GM18511 (cell line): ENCODE data around the gene ARF3.
"Not testable (repeated sequence)": the region's sequence is repeated elsewhere in the genome, so short reads cannot be mapped to it uniquely, and the experiment has no call there.

ENCODE experiments used
- ATAC-seq: cut with Tn5 transposase; IDR thresholded peaks from one replicate; pipeline ENCODE4 v1.9.1; 2021; ENCODE audit warnings: mild to moderate bottlenecking, moderate library complexity; ENCODE audit not compliant: unreplicated experiment

ARF3 gene

GRCh38 chr12:48932878-48933277 lies 24.4 kb downstream of the ARF3 start:
- no peak for ATAC-seq

GRCh38 chr12:48930475-48930874 lies 26.8 kb downstream of the ARF3 start:
- ATAC-seq, result no peak

- ATAC-seq, result no peak
These were observed 27.7 kb downstream of the ARF3 start for GRCh38 chr12:48929551-48929950.

GRCh38 chr12:48927261-48927660 lies 30.0 kb downstream of the ARF3 start:
- ATAC-seq, result no peak

- peak; percentile 85 for ATAC-seq
These were observed 31.8 kb downstream of the ARF3 start, which contains the start of gene FKBP11 for GRCh38 chr12:48925304-48926011. TSS of gene FKBP11 (minus strand) at chr12:48925492. CDS start at chr12:48925428, 64 bp downstream.

GRCh38 chr12:48924617-48925303 lies 32.5 kb downstream of the ARF3 start:
- peak; percentile 87 for ATAC-seq

GRCh38 chr12:48923117-48923516 lies 34.2 kb downstream of the ARF3 start:
- ATAC-seq, result no peak

GRCh38 chr12:48917857-48918537 lies 39.3 kb downstream of the ARF3 start:
- ATAC-seq, result no peak

- no peak for ATAC-seq
These were observed 47.1 kb downstream of the ARF3 start for GRCh38 chr12:48910196-48910595.

- ATAC-seq, result not testable (repeated sequence)
These were observed 47.6 kb downstream of the ARF3 start for GRCh38 chr12:48909698-48910097.

GRCh38 chr12:48907245-48907644 lies 50.0 kb downstream of the ARF3 start:
- no peak for ATAC-seq

- ATAC-seq, result peak; percentile 84
These were observed 53.3 kb downstream of the ARF3 start for GRCh38 chr12:48903982-48904411.

GRCh38 chr12:48903363-48903981 lies 53.8 kb downstream of the ARF3 start:
- peak; percentile 18 for ATAC-seq

GRCh38 chr12:48901278-48901677 lies 56.0 kb downstream of the ARF3 start:
- peak; percentile 68 for ATAC-seq

- no peak for ATAC-seq
These were observed 57.6 kb downstream of the ARF3 start for GRCh38 chr12:48899651-48900050.

- no peak for ATAC-seq
These were observed 63.0 kb downstream of the ARF3 start for GRCh38 chr12:48894271-48894670.

GRCh38 chr12:48890657-48891418 lies 66.4 kb downstream of the ARF3 start:
- ATAC-seq, result peak; percentile 67

GRCh38 chr12:48889679-48890078 lies 67.6 kb downstream of the ARF3 start:
- ATAC-seq, result no peak
